DMS53 treated with DMSO at 0.1 percent for 48 hours (cell line): ENCODE measurements around the gene NCR3LG1.
"Not testable (repeated sequence)": the region's sequence is repeated elsewhere in the genome, so short reads cannot be mapped to it uniquely, and the experiment has no call there.

Source experiments
- DNase-seq: peaks from one replicate; lab custom pipeline; 2025; ENCODE audit not compliant: unreplicated experiment; lab: John Stamatoyannopoulos, UW

The NCR3LG1 gene

GRCh38 chr11:17408026-17408425 lies 56.4 kb downstream of the NCR3LG1 start:
- no peak for DNase-seq

GRCh38 chr11:17408641-17409040 lies 57.0 kb downstream of the NCR3LG1 start:
- no peak for DNase-seq

- DNase-seq: no peak
Measured at GRCh38 chr11:17410606-17411379, 59.2 kb downstream of the NCR3LG1 start.

GRCh38 chr11:17411418-17411817 lies 59.8 kb downstream of the NCR3LG1 start:
- DNase-seq: no peak

- peak; percentile 68 for DNase-seq
Measured at GRCh38 chr11:17412488-17413180, 61.0 kb downstream of the NCR3LG1 start.

- DNase-seq: peak; percentile 98
Measured at GRCh38 chr11:17413414-17414316, 62.1 kb downstream of the NCR3LG1 start.

- DNase-seq: peak; percentile 89
Measured at GRCh38 chr11:17414317-17414737, 62.7 kb downstream of the NCR3LG1 start.

GRCh38 chr11:17414992-17415391 lies 63.4 kb downstream of the NCR3LG1 start:
- DNase-seq: no peak

GRCh38 chr11:17415523-17416104 lies 64.0 kb downstream of the NCR3LG1 start:
- DNase-seq: no peak

- DNase-seq: no peak
Measured at GRCh38 chr11:17416492-17416891, 64.9 kb downstream of the NCR3LG1 start.

GRCh38 chr11:17418444-17419081 lies 67.0 kb downstream of the NCR3LG1 start:
- DNase-seq: no peak

GRCh38 chr11:17421781-17422180 lies 70.2 kb downstream of the NCR3LG1 start:
- no peak for DNase-seq

GRCh38 chr11:17423533-17424310 lies 72.1 kb downstream of the NCR3LG1 start:
- peak; percentile 85 for DNase-seq

- DNase-seq: not testable (repeated sequence)
Measured at GRCh38 chr11:17426233-17426632, 74.6 kb downstream of the NCR3LG1 start.
